ENCODE results near the gene SORBS2.
"Not testable (repeated sequence)": the region's sequence is repeated elsewhere in the genome, so short reads cannot be mapped to it uniquely, and the experiment has no call there.

Gene SORBS2

GRCh38 chr4:185716577-185717376 is 95.2 kb downstream of the SORBS2 start:
- in situ Hi-C loops (cut with HindIII; ENCODE audit: low sequenced_read_pairs): no loop called here

GRCh38 chr4:185716141-185716551 is 95.8 kb downstream of the SORBS2 start:
- in situ Hi-C loops (cut with HindIII; ENCODE audit: low sequenced_read_pairs): no loop called here

GRCh38 chr4:185714524-185714923 is 97.5 kb downstream of the SORBS2 start:
- in situ Hi-C loops (cut with HindIII; ENCODE audit: low sequenced_read_pairs): not testable (repeated sequence)

GRCh38 chr4:185713731-185714130 is 98.3 kb downstream of the SORBS2 start:
- in situ Hi-C loops (cut with HindIII; ENCODE audit: low sequenced_read_pairs): no loop called here

DNA sequence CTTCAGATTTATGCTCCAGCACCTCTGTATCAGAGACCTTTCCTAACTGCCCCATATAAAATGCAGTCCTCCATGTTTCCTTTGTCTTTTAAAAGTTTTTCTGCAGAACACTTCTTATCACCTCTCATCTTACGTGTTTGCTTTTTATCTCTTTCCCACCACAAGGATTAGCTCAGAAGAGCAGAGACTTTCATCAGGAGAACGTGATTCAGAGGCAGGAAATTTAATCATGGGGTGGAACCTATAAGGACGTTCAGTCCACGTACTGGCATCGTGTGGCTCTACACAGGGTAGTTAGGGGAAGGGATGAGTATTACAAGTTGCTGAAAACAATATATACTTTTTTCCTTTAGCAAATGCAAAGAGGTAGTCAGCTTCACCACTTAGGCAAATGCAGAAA is 98.7 kb downstream of the SORBS2 start:
- in situ Hi-C loops (cut with HindIII; ENCODE audit: low sequenced_read_pairs): no loop called here

GRCh38 chr4:185712350-185713024 is 99.5 kb downstream of the SORBS2 start:
- in situ Hi-C loops (cut with HindIII; ENCODE audit: low sequenced_read_pairs): no loop called here

DNA sequence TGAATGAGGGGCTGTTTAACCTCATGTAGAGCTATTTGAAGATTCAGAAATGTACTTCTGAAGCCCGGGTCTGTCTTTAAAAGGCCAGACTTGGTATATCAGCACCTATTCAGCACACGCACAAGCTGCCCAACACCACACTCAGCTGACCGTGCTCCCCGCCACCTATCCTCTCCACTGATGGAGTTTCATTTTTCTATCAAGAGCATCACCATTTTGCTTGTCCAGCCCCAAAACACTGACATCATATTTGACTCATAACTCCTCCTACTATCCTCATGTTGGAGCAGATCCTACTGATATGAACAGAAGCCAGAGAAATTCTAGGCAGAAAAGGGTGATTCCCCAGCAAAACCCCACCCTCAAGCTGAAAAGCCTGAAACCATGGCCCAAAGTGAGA is 100.3 kb downstream of the SORBS2 start:
- in situ Hi-C loops (cut with HindIII; ENCODE audit: low sequenced_read_pairs): no loop called here

- in situ Hi-C loops (cut with HindIII; ENCODE audit: low sequenced_read_pairs): no loop called here
Measured at GRCh38 chr4:185710487-185710995, 101.5 kb downstream of the SORBS2 start.

- in situ Hi-C loops (cut with HindIII; ENCODE audit: low sequenced_read_pairs): no loop called here
Measured at GRCh38 chr4:185709802-185710486, 102.0 kb downstream of the SORBS2 start.

GRCh38 chr4:185708348-185708747 is 103.6 kb downstream of the SORBS2 start:
- in situ Hi-C loops (cut with HindIII; ENCODE audit: low sequenced_read_pairs): no loop called here

DNA sequence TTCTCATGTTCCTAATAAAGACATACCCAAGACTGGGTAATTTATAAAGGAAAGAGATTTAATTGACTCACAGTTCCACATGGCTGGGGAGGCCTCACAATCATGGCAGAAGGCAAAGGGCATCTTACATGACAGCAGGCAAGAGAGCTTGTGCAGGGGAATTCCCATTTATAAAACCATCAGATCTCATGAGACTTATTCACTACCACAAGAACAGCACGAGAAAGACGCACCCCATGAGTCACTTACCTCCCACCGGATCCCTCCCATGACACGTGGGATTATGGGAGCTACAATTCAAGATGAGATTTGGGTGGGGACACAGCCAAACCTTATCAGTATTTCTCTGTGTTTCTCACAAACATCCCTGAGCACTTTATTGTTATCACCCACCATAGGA is 104.4 kb downstream of the SORBS2 start:
- in situ Hi-C loops (cut with HindIII; ENCODE audit: low sequenced_read_pairs): not testable (repeated sequence)

DNA sequence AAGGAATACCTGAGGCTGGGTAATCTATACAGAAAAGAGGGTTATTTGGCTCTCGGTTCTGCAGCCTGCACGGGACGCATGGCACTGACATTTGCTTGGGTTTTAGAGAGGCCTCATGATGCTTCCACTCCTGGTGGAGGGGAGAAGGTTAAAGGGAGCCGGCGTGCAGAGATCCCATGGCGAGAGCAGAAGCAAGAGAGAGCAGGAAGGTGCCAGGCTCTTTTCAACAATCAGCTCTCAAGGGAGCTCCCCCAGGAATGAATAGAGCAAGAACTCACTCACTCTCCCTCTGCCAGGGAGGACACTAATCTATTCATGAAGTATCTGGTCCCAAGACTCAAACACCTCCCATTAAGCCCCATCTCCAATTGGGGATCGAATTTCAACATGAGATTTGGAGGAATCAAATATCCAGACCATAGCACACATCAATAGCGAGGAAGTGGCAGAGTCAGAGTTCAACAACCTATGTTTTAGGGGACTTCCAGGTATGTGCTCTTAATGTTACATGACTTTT is 109.8 kb downstream of the SORBS2 start:
- in situ Hi-C loops (cut with HindIII; ENCODE audit: low sequenced_read_pairs): no loop called here

DNA sequence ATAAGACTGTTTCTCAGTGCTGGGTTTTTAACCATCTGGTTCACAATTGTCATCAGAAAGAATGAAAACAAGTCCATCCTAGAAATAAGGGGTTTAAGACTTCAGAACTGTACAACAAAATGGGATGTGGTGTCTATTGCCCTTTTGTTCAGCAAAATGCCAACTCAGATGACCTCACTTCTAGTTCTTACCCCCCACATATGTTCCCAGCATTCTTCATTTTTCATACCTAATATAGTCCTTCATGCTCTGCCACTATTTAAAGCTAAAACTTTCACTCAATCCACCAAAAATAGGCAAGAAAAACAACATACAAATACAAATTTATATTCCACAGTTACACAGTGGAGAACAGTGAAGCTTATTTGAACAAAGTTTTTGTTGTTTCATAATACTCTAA is 111.4 kb downstream of the SORBS2 start:
- in situ Hi-C loops (cut with HindIII; ENCODE audit: low sequenced_read_pairs): no loop called here

DNA sequence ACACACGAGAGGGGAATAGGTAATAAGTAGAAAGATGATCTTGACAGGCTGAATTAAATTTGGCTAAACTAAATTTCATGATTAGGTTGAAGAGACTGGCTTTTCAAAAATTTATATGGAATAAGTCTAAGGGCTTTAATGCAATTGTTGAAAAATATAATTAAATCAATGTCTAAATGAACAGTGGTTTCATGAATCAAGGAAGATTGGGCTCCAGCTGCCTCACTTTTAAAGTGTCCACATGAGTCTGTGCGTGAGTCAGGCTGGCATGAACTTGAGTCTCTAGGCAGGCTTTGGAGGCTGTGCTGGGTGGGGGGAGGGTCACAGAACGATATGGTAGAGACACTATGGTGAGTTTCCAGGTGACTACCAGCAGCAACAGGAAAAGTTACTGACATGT is 111.9 kb downstream of the SORBS2 start:
- in situ Hi-C loops (cut with HindIII; ENCODE audit: low sequenced_read_pairs): no loop called here

GRCh38 chr4:185697488-185697887 is 114.5 kb downstream of the SORBS2 start:
- in situ Hi-C loops (cut with HindIII; ENCODE audit: low sequenced_read_pairs): no loop called here

DNA sequence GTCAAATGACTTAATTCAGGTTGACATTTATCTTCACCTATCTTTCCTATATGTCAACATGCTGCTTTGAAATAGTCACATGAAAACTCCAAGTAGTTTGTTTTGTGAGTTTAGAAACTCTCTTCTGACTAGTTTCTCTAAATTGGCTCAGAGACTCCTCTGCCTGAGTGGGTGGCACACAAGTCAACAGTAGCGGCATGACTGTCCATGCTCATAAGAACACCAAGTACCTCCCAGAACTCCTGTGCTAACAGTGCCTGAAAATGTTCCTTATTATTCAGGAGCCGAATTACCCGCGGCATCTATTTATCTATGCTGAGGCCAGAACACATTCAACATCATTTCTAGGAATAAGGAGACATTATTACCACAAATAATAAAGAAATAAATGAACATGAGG is 116.3 kb downstream of the SORBS2 start:
- in situ Hi-C loops (cut with HindIII; ENCODE audit: low sequenced_read_pairs): no loop called here

- in situ Hi-C loops (cut with HindIII; ENCODE audit: low sequenced_read_pairs): no loop called here
Measured at GRCh38 chr4:185693548-185694215, 118.3 kb downstream of the SORBS2 start.

DNA sequence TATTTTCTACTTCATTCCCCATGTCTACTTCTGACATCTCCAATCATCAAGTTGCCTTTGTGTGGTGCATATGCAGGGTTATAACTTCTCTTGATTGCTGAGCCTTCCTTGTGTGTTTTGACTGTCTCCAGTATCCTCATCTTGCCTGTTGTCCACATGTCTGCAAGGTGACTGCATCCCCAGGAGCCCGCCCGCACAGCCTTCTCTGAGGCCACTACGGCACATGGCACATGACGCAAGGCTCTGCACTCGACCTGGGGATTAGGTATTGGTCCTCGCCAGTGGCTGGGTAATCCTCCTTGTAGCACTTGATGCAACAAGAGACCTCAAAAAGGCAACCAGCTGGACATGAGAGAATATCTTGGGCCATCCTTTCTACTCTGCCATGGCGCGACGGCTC is 122.6 kb downstream of the SORBS2 start:
- in situ Hi-C loops (cut with HindIII; ENCODE audit: low sequenced_read_pairs): no loop called here

DNA sequence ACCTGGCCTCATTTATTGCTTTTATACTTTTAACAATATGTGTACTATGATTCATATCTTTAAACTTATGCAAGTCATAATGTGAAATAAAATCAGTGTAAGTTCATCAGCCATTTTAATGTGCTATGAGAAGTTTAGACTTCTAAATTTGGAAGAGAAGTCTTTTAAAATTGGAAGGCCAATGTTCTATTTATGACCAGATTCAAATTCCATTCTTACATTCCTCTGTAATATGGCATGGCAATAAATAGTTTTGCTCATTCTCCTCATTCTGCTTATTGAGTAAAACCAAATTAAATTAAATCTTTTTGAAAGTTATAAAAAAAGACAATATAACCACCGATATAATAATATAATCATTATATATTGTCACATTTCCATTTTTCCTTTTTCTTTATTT is 126.2 kb downstream of the SORBS2 start:
- in situ Hi-C loops (cut with HindIII; ENCODE audit: low sequenced_read_pairs): no loop called here

GRCh38 chr4:185683896-185684295 is 128.1 kb downstream of the SORBS2 start:
- in situ Hi-C loops (cut with HindIII; ENCODE audit: low sequenced_read_pairs): no loop called here

GRCh38 chr4:185683222-185683621 is 128.8 kb downstream of the SORBS2 start:
- in situ Hi-C loops (cut with HindIII; ENCODE audit: low sequenced_read_pairs): no loop called here

Measured in DLD1 (cell line).